Right lobe of liver (tissue), 4 donors: ENCODE data around the gene PRRX2.

Experiments used
- POLR2A ChIP-seq: fragments of 450-650 bp; IDR thresholded peaks from one replicate; pipeline ENCODE4 v1.6.1; 2017; ENCODE audit warnings: antibody characterized with exemption, mild to moderate bottlenecking
- TF ChIP-seq, protein P1 (sequence below), 4 donors: fragments of 200-600 bp in 3 of 4; fragments of 450-650 bp in 1 of 4; IDR thresholded peaks; one replicate each; pipeline versions ENCODE4 v1.5.1 to v1.8.0; 2016 to 2022; ENCODE audit warnings: antibody characterized with exemption in 4 of 4, mild to moderate bottlenecking in 2 of 4
- donor health status: DM: no; HTN: no; CAD: no.
- donor health status: DM: no; HTN: no; CAD: no.
- donor health status: DM: no; HTN: yes; CAD: no.

DNA sequence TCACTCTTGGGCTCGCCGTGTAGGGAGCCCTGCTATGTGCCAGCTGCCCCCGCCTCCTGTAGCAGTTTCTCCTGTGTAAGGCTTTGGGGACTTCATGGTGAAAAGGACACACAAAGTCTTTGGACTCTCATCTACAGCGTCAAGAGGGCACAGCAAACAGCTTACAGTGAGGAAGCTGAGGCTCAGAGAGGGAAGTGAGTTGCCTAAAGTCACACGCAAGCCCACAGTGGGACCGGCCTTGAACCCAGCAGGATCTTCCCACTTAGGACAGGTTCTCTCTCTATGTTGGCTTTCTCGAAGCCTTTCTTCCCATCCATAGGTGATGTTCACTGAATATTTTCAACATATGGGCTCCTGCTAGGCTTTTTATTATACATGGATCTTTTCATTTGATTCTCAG is 9.8 kb upstream of the PRRX2 start:
- TF ChIP-seq, protein P1, sequence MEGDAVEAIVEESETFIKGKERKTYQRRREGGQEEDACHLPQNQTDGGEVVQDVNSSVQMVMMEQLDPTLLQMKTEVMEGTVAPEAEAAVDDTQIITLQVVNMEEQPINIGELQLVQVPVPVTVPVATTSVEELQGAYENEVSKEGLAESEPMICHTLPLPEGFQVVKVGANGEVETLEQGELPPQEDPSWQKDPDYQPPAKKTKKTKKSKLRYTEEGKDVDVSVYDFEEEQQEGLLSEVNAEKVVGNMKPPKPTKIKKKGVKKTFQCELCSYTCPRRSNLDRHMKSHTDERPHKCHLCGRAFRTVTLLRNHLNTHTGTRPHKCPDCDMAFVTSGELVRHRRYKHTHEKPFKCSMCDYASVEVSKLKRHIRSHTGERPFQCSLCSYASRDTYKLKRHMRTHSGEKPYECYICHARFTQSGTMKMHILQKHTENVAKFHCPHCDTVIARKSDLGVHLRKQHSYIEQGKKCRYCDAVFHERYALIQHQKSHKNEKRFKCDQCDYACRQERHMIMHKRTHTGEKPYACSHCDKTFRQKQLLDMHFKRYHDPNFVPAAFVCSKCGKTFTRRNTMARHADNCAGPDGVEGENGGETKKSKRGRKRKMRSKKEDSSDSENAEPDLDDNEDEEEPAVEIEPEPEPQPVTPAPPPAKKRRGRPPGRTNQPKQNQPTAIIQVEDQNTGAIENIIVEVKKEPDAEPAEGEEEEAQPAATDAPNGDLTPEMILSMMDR (IDR thresholded peaks at IDR 0.05): no peak
- no peak for TF ChIP-seq POLR2A
